Measurements from ENCODE around the gene RAP1GAP2.

GRCh38 chr17:2967515-2967914 lies 171.3 kb downstream of the RAP1GAP2 start:
- TF ChIP-seq CTCF (conservative IDR thresholded peaks at IDR 0.05; ENCODE audit: low read length) (no peak), EZH2phosphoT487 (IDR thresholded peaks at IDR 0.05; ENCODE audit: borderline replicate concordance, low read depth, low read length) (no peak)
